Measurements from ENCODE around the gene ZMIZ1.
A peak's percentile ranks its signal among the peaks of the same experiment; 100 is the strongest.

The ZMIZ1 gene

GRCh38 chr10:79321494-79321882, 252.7 kb downstream of the ZMIZ1 start:
- ChIA-PET CTCF (interaction anchor here (0.7 to 1.5 kb wide), 2 partner anchors 8 to 131 kb away, joined by 4 to 5 read pairs; no protein-coding TSS in a partner anchor), POLR2A (no interaction called here)
- H3K4me3 ChIP-seq (ENCODE audit: low read depth, low read length): no peak overlapping the region
- H3K4me1 ChIP-seq (ENCODE audit: control insufficient read depth, insufficient read depth, low read length): no peaks in the 10 kb centered on the region
- no peak overlapping the region for H3K27ac ChIP-seq (ENCODE audit: extremely low read depth, low read depth, low read length)
- no peaks in the 10 kb centered on the region for H3K36me3 ChIP-seq (ENCODE audit: control insufficient read depth in 2 of 2, insufficient read depth in 1 of 2, low read length in 2 of 2)
- TF ChIP-seq ZNF843 (tag by site-specific recombination; IDR thresholded peaks at IDR 0.05): no peak
- H3K9me3 ChIP-seq (ENCODE audit: control insufficient read depth, insufficient read depth, low read depth, low read length): no peaks in the 10 kb centered on the region

GRCh38 chr10:79321951-79322350, 253.2 kb downstream of the ZMIZ1 start:
- H3K9me3 ChIP-seq (ENCODE audit: control insufficient read depth, insufficient read depth, low read depth, low read length): no peaks in the 10 kb centered on the region
- no peak overlapping the region for H3K27ac ChIP-seq (ENCODE audit: extremely low read depth, low read depth, low read length)
- no peak for TF ChIP-seq ZNF350 (tag by site-specific recombination; IDR thresholded peaks at IDR 0.05)
- no peak for TF ChIP-seq ZNF677 (tag by site-specific recombination; IDR thresholded peaks at IDR 0.05)
- TF ChIP-seq ZNF114 (tag by site-specific recombination; IDR thresholded peaks at IDR 0.05): no peak
- TF ChIP-seq ZNF473 (tag by site-specific recombination; IDR thresholded peaks at IDR 0.05): no peak
- no peak for TF ChIP-seq ZNF639 (tag by site-specific recombination; IDR thresholded peaks at IDR 0.05)
- no peak for TF ChIP-seq KLF7 (tag by site-specific recombination; IDR thresholded peaks at IDR 0.05; ENCODE audit: borderline replicate concordance)
- TF ChIP-seq ZNF624 (tag by site-specific recombination; IDR thresholded peaks at IDR 0.05): no peak
- TF ChIP-seq ZNF530 (tag by site-specific recombination; IDR thresholded peaks at IDR 0.05; ENCODE audit: low read depth): no peak
- CTCF ChIA-PET: interaction anchor here (0.7 to 1.5 kb wide), 2 partner anchors 9 to 131 kb away, joined by 4 to 5 read pairs; no protein-coding TSS in a partner anchor
- POLR2A ChIA-PET: no interaction called here
- no peaks in the 10 kb centered on the region for H3K36me3 ChIP-seq (ENCODE audit: control insufficient read depth in 2 of 2, insufficient read depth in 1 of 2, low read length in 2 of 2)
- no peak overlapping the region for H3K4me3 ChIP-seq (ENCODE audit: low read depth, low read length)
- H3K4me1 ChIP-seq (ENCODE audit: control insufficient read depth, insufficient read depth, low read length): no peaks in the 10 kb centered on the region

- no peak for TF ChIP-seq SP2 (tag by site-specific recombination; IDR thresholded peaks at IDR 0.05)
- peak; percentile 48; the same call in 1 of the 2 replicates for TF ChIP-seq ZNF449 (tag by site-specific recombination; IDR thresholded peaks at IDR 0.05)
- TF ChIP-seq ZNF488 (tag by site-specific recombination; IDR thresholded peaks at IDR 0.05): no peak
- Histone ChIP-seq H3K27ac (ENCODE audit: extremely low read depth, low read depth, low read length) (no peak overlapping the region), H3K4me1 (ENCODE audit: control insufficient read depth, insufficient read depth, low read length) (no peaks in the 10 kb centered on the region), H3K36me3 (ENCODE audit: control insufficient read depth in 2 of 2, insufficient read depth in 1 of 2, low read length in 2 of 2) (no peaks in the 10 kb centered on the region), H3K9me3 (ENCODE audit: control insufficient read depth, insufficient read depth, low read depth, low read length) (no peaks in the 10 kb centered on the region), H3K4me3 (ENCODE audit: low read depth, low read length) (no peak overlapping the region)
- POLR2A ChIA-PET: interaction anchor here (1.1 kb wide), 1 partner anchor 22 kb away, joined by 3 read pairs; no protein-coding TSS in a partner anchor
- CTCF ChIA-PET: interaction anchor here (0.6 to 1.6 kb wide), 3 partner anchors 7 to 21 kb away, joined by 3 to 6 read pairs (median 4); no protein-coding TSS in a partner anchor
These were observed 254.1 kb downstream of the ZMIZ1 start for GRCh38 chr10:79322616-79323543.

GRCh38 chr10:79323602-79324001, 254.8 kb downstream of the ZMIZ1 start:
- CTCF ChIA-PET: interaction anchor here (0.6 to 1.6 kb wide), 2 partner anchors 8 to 21 kb away, joined by 3 to 6 read pairs; no protein-coding TSS in a partner anchor
- H3K27ac ChIP-seq (ENCODE audit: extremely low read depth, low read depth, low read length): no peak overlapping the region
- POLR2A ChIA-PET: interaction anchor here (1.1 kb wide), 1 partner anchor 21 kb away, joined by 3 read pairs; no protein-coding TSS in a partner anchor
- TF ChIP-seq ZNF530 (tag by site-specific recombination; IDR thresholded peaks at IDR 0.05; ENCODE audit: low read depth): no peak
- no peak for TF ChIP-seq IKZF3 (tag by site-specific recombination; IDR thresholded peaks at IDR 0.05)
- TF ChIP-seq ZNF132 (tag by site-specific recombination; IDR thresholded peaks at IDR 0.05; ENCODE audit: borderline replicate concordance): no peak
- TF ChIP-seq KLF17 (tag by site-specific recombination; IDR thresholded peaks at IDR 0.05): no peak
- no peak overlapping the region for H3K4me3 ChIP-seq (ENCODE audit: low read depth, low read length)
- no peaks in the 10 kb centered on the region for H3K9me3 ChIP-seq (ENCODE audit: control insufficient read depth, insufficient read depth, low read depth, low read length)
- H3K4me1 ChIP-seq (ENCODE audit: control insufficient read depth, insufficient read depth, low read length): no peaks in the 10 kb centered on the region
- no peaks in the 10 kb centered on the region for H3K36me3 ChIP-seq (ENCODE audit: control insufficient read depth in 2 of 2, insufficient read depth in 1 of 2, low read length in 2 of 2)

All from HEK293 (cell line).